CD4-positive, alpha-beta T cell treated with Interferon alpha-2 for 1 hour (primary cell): ENCODE measurements around the gene C3orf33.

ENCODE experiments used
- DNase-seq, 2 donors: peaks; one replicate each; pipeline ENCODE4 v3.0.0-alpha.2; 2020 to 2022

The C3orf33 gene

GRCh38 chr3:155782390-155782953 lies 23.6 kb downstream of the C3orf33 start:
- DNase-seq = no peak

- DNase-seq = no peak
Observed at GRCh38 chr3:155780291-155780690, 25.8 kb downstream of the C3orf33 start.

GRCh38 chr3:155778462-155778861 lies 27.6 kb downstream of the C3orf33 start:
- DNase-seq = no peak

- DNase-seq = no peak
Observed at GRCh38 chr3:155772801-155773200, 33.3 kb downstream of the C3orf33 start.

- DNase-seq = no peak
Observed at GRCh38 chr3:155771126-155771525, 35.0 kb downstream of the C3orf33 start.

GRCh38 chr3:155766206-155766605 lies 39.9 kb downstream of the C3orf33 start:
- DNase-seq = no peak

GRCh38 chr3:155763870-155764463 lies 42.1 kb downstream of the C3orf33 start:
- no peak for DNase-seq

- no peak for DNase-seq
Observed at GRCh38 chr3:155760653-155761052, 45.4 kb downstream of the C3orf33 start.

- no peak for DNase-seq
Observed at GRCh38 chr3:155757577-155757976, 48.5 kb downstream of the C3orf33 start.

GRCh38 chr3:155753038-155753639 lies 52.9 kb downstream of the C3orf33 start:
- peak in 1 of 2 donors; percentile 42 for DNase-seq

GRCh38 chr3:155748611-155749365 lies 57.3 kb downstream of the C3orf33 start:
- DNase-seq = no peak

- DNase-seq = no peak
Observed at GRCh38 chr3:155747946-155748290, 58.2 kb downstream of the C3orf33 start.

GRCh38 chr3:155747286-155747945 lies 58.7 kb downstream of the C3orf33 start:
- no peak for DNase-seq

- no peak for DNase-seq
Observed at GRCh38 chr3:155746703-155747102, 59.4 kb downstream of the C3orf33 start.

- no peak for DNase-seq
Observed at GRCh38 chr3:155745795-155746550, 60.1 kb downstream of the C3orf33 start.

- DNase-seq = peak; percentile 30 to 54
Observed at GRCh38 chr3:155744626-155745324, 61.3 kb downstream of the C3orf33 start, which contains the start of gene PLCH1. TSS of gene PLCH1 (minus strand) at chr3:155745071. CDS start at chr3:155704224, 40,847 bp downstream.

GRCh38 chr3:155744010-155744625 lies 62.0 kb downstream of the C3orf33 start:
- DNase-seq = peak; percentile 28 to 43

- peak in 1 of 2 donors; percentile 4 for DNase-seq
Observed at GRCh38 chr3:155743606-155744005, 62.5 kb downstream of the C3orf33 start.

- DNase-seq = no peak
Observed at GRCh38 chr3:155742349-155742965, 63.6 kb downstream of the C3orf33 start.

GRCh38 chr3:155741603-155742002 lies 64.5 kb downstream of the C3orf33 start:
- no peak for DNase-seq

- no peak for DNase-seq
Observed at GRCh38 chr3:155741101-155741500, 65.0 kb downstream of the C3orf33 start.
